ENCODE measurements around the gene SLC7A14.

The SLC7A14 gene

DNA sequence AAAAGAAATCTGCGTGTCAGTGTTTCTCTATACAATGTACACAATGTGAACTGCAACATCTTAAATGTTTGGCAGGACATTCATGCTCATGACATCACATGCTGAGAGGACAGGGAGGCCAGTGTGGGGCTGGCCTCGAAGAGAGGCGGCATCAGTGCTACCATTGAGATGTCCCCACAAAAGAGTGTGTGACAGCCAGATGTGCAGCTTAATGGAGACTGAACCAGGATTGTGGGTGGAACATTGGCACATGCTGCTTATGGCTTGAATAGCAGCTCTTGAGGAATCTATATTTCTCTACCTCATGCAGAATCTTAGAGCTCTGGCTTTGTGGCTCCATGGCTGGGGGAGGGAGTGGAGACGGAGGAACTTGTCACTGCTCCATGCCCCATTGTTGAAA is 148.7 kb downstream of the SLC7A14 start:
- no peaks in the 10 kb centered on the region for H4K20me1 ChIP-seq (ENCODE audit: insufficient read depth, low read length)
- H3K79me2 ChIP-seq (ENCODE audit: low read length), result no peaks in the 10 kb centered on the region
- H2AFZ ChIP-seq (ENCODE audit: low read length), result no peak overlapping the region
- TF ChIP-seq EZH2 (optimal IDR thresholded peaks at IDR 0.05; ENCODE audit: low read depth, low read length), result no peak
- TF ChIP-seq EZH2phosphoT487 (IDR thresholded peaks at IDR 0.05; ENCODE audit: low read length), result no peak
- TF ChIP-seq, protein P1, sequence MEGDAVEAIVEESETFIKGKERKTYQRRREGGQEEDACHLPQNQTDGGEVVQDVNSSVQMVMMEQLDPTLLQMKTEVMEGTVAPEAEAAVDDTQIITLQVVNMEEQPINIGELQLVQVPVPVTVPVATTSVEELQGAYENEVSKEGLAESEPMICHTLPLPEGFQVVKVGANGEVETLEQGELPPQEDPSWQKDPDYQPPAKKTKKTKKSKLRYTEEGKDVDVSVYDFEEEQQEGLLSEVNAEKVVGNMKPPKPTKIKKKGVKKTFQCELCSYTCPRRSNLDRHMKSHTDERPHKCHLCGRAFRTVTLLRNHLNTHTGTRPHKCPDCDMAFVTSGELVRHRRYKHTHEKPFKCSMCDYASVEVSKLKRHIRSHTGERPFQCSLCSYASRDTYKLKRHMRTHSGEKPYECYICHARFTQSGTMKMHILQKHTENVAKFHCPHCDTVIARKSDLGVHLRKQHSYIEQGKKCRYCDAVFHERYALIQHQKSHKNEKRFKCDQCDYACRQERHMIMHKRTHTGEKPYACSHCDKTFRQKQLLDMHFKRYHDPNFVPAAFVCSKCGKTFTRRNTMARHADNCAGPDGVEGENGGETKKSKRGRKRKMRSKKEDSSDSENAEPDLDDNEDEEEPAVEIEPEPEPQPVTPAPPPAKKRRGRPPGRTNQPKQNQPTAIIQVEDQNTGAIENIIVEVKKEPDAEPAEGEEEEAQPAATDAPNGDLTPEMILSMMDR (IDR thresholded peaks at IDR 0.05; ENCODE audit: low read length), result no peak
- DNase-seq, result no peak
- H3K9ac ChIP-seq (ENCODE audit: low read length), result no peak overlapping the region
- H3K27me3 ChIP-seq (replicated peaks; ENCODE audit: insufficient read depth, low read length), result no peaks in the 10 kb centered on the region
- H3K36me3 ChIP-seq (replicated peaks; ENCODE audit: insufficient read depth, low read length), result no peaks in the 10 kb centered on the region
- H3K4me3 ChIP-seq (ENCODE audit: low read length), result no peak overlapping the region
- H3K9me3 ChIP-seq (replicated peaks; ENCODE audit: insufficient read depth, low read length), result no peaks in the 10 kb centered on the region
- no peaks in the 10 kb centered on the region for H3K9me2 ChIP-seq (replicated peaks; ENCODE audit: insufficient read depth, low read length)
- H3F3A ChIP-seq (ENCODE audit: insufficient read depth, low read length), result no peaks in the 10 kb centered on the region
- H3K4me2 ChIP-seq (ENCODE audit: low read depth, low read length), result no peak overlapping the region
- H3K27ac ChIP-seq (ENCODE audit: low read length), result no peak overlapping the region
- no peaks in the 10 kb centered on the region for H3K4me1 ChIP-seq (ENCODE audit: low read length)

DNA sequence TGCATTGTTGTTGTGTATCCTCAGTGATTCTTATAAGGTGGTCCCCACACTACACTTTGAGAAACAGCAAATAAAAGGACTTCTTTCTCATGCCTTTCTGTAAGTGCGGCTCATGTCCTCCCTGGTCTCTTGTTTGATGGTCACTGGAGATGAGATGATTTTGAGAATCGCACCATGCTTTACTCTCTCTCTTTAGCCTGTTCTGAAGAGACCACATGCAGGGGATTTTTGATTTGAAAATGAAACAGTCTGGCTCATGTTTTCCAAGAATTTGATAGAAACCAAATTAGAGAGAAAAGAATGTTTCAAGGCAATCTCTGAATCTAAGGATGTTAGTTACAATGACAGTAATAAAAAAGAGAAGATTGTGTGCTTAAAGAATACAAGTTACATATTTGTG is 149.2 kb downstream of the SLC7A14 start:
- DNase-seq, result no peak
- Histone ChIP-seq H4K20me1 (ENCODE audit: insufficient read depth, low read length) (no peaks in the 10 kb centered on the region), H3K27me3 (replicated peaks; ENCODE audit: insufficient read depth, low read length) (no peaks in the 10 kb centered on the region), H3K9me2 (replicated peaks; ENCODE audit: insufficient read depth, low read length) (no peaks in the 10 kb centered on the region), H3K4me2 (ENCODE audit: low read depth, low read length) (no peak overlapping the region), H3K36me3 (replicated peaks; ENCODE audit: insufficient read depth, low read length) (no peaks in the 10 kb centered on the region), H3K79me2 (ENCODE audit: low read length) (no peaks in the 10 kb centered on the region), H3F3A (ENCODE audit: insufficient read depth, low read length) (no peaks in the 10 kb centered on the region), H3K27ac (ENCODE audit: low read length) (no peak overlapping the region), H3K9ac (ENCODE audit: low read length) (no peak overlapping the region), H3K4me3 (ENCODE audit: low read length) (no peak overlapping the region), H3K9me3 (replicated peaks; ENCODE audit: insufficient read depth, low read length) (no peaks in the 10 kb centered on the region), H2AFZ (ENCODE audit: low read length) (no peak overlapping the region), H3K4me1 (ENCODE audit: low read length) (no peaks in the 10 kb centered on the region)
- TF ChIP-seq, protein P1 (IDR thresholded peaks at IDR 0.05; ENCODE audit: low read length), result no peak
- no peak for TF ChIP-seq EZH2 (optimal IDR thresholded peaks at IDR 0.05; ENCODE audit: low read depth, low read length)
- TF ChIP-seq EZH2phosphoT487 (IDR thresholded peaks at IDR 0.05; ENCODE audit: low read length), result no peak

DNA sequence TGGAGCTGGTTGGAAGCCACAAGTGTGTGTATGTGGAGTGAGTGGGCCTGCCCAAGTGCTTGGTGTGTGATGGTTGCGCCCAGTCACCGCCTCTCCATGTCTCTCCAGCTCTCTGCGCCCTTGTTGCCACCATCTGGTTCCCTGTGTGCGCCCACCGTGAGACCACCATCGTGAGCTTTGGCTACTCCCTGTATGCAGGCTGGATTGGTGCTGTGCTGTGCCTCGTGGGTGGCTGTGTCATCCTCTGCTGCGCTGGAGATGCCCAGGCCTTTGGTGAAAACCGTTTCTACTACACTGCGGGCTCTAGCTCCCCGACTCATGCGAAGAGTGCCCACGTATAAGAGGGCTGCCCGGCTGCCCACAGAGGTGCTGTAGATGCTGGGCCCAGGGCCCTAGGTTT is 153.5 kb downstream of the SLC7A14 start:
- H3K79me2 ChIP-seq (ENCODE audit: low read length), result no peaks in the 10 kb centered on the region
- H3K27ac ChIP-seq (ENCODE audit: low read length), result no peak overlapping the region
- H2AFZ ChIP-seq (ENCODE audit: low read length), result no peak overlapping the region
- peaks cover 10% of the 10 kb centered on the region; the same call in 1 of the 2 replicates for H3K27me3 ChIP-seq (replicated peaks; ENCODE audit: insufficient read depth, low read length)
- H3K4me1 ChIP-seq (ENCODE audit: low read length), result peaks cover 16% of the 10 kb centered on the region
- H3K4me2 ChIP-seq (ENCODE audit: low read depth, low read length), result no peak overlapping the region
- H3F3A ChIP-seq (ENCODE audit: insufficient read depth, low read length), result no peaks in the 10 kb centered on the region
- H3K36me3 ChIP-seq (replicated peaks; ENCODE audit: insufficient read depth, low read length), result no peaks in the 10 kb centered on the region
- H3K9me2 ChIP-seq (replicated peaks; ENCODE audit: insufficient read depth, low read length), result no peaks in the 10 kb centered on the region
- TF ChIP-seq EZH2phosphoT487 (IDR thresholded peaks at IDR 0.05; ENCODE audit: low read length) (no peak), EZH2 (optimal IDR thresholded peaks at IDR 0.05; ENCODE audit: low read depth, low read length) (no peak)
- TF ChIP-seq, protein P1 (IDR thresholded peaks at IDR 0.05; ENCODE audit: low read length), result no peak
- H3K9me3 ChIP-seq (replicated peaks; ENCODE audit: insufficient read depth, low read length), result no peaks in the 10 kb centered on the region
- H3K4me3 ChIP-seq (ENCODE audit: low read length), result no peak overlapping the region
- no peak for DNase-seq
- no peaks in the 10 kb centered on the region for H4K20me1 ChIP-seq (ENCODE audit: insufficient read depth, low read length)
- no peak overlapping the region for H3K9ac ChIP-seq (ENCODE audit: low read length)
